KMS-11 (cell line): ENCODE measurements around the gene DOK7.

Source experiments
- H2AFZ ChIP-seq: fragments of 200-600 bp; sonication (generic); 2 replicates; pipeline ENCODE4 v1.6.1; 2016; ENCODE audit warnings: antibody characterized with exemption, mixed run types, low read depth
- H3K27ac ChIP-seq: fragments of 200-600 bp; sonication (generic); 2 replicates; pipeline ENCODE4 v1.6.1; 2016; ENCODE audit warnings: mild to moderate bottlenecking, mixed run types
- H3K27me3 ChIP-seq: fragments of 200-600 bp; sonication (generic); 2 replicates; pipeline ENCODE4 v1.6.1; 2017; ENCODE audit warnings: mild to moderate bottlenecking, low read depth, mixed run types, moderate library complexity; ENCODE audit not compliant: insufficient read depth
- H3K36me3 ChIP-seq: fragments of 200-600 bp; sonication (generic); 2 replicates; pipeline ENCODE4 v1.6.1; 2017; ENCODE audit warnings: mild to moderate bottlenecking, mixed run types; ENCODE audit not compliant: insufficient read depth
- H3K4me1 ChIP-seq: fragments of 200-600 bp; sonication (generic); 2 replicates; pipeline ENCODE4 v1.6.1; 2016; ENCODE audit warnings: mild to moderate bottlenecking, low read depth, mixed run types; ENCODE audit not compliant: poor library complexity, severe bottlenecking
- H3K4me2 ChIP-seq: fragments of 200-600 bp; sonication (generic); 2 replicates; pipeline ENCODE4 v1.7.0; 2016; ENCODE audit warnings: mild to moderate bottlenecking, mixed run types
- H3K4me3 ChIP-seq: fragments of 200-600 bp; sonication (generic); IDR thresholded peaks from 2 replicates; pipeline ENCODE4 v1.6.1; 2017; ENCODE audit warnings: low read depth, low read length, mixed read lengths; ENCODE audit not compliant: insufficient read depth
- H3K79me2 ChIP-seq: fragments of 200-600 bp; sonication (generic); 2 replicates; pipeline ENCODE4 v1.6.1; 2016; ENCODE audit warnings: low read depth, mixed run types; ENCODE audit not compliant: insufficient read depth
- H3K9ac ChIP-seq: fragments of 200-600 bp; sonication (generic); 2 replicates; pipeline ENCODE4 v1.6.1; 2016; ENCODE audit warnings: mild to moderate bottlenecking, mixed run types
- H4K20me1 ChIP-seq: fragments of 200-600 bp; sonication (generic); 2 replicates; pipeline ENCODE4 v1.6.1; 2016; ENCODE audit warnings: mild to moderate bottlenecking, mixed run types; ENCODE audit not compliant: insufficient read depth
- CTCF ChIP-seq: fragments of 200-600 bp; sonication (generic); conservative IDR thresholded peaks from 2 replicates; pipeline ENCODE4 v1.6.1; 2017; ENCODE audit warnings: low read depth, mild to moderate bottlenecking, antibody characterized with exemption, low read length, moderate library complexity, mixed read lengths

Gene DOK7

GRCh38 chr4:3497523-3498389 is 34.6 kb downstream of the DOK7 start:
- peaks cover 2% of the 10 kb centered on the region; the same call in 1 of the 2 replicates for H3K27me3 ChIP-seq

GRCh38 chr4:3498407-3498806 is 35.3 kb downstream of the DOK7 start:
- Histone ChIP-seq H3K4me1 (no peaks in the 10 kb centered on the region), H2AFZ (no peak overlapping the region), H3K4me3 (no peak overlapping the region), H3K79me2 (no peaks in the 10 kb centered on the region), H3K9ac (no peak overlapping the region), H3K27ac (no peak overlapping the region), H4K20me1 (no peaks in the 10 kb centered on the region), H3K36me3 (no peaks in the 10 kb centered on the region), H3K4me2 (no peak overlapping the region), H3K27me3 (no peaks in the 10 kb centered on the region; the same call in 1 of the 2 replicates)
- no peak for TF ChIP-seq CTCF

More at GRCh38 chr4:3497523-3498389, 34.6 kb downstream of the DOK7 start:
- Histone ChIP-seq H3K79me2 (no peaks in the 10 kb centered on the region), H3K4me1 (no peaks in the 10 kb centered on the region), H3K9ac (no peak overlapping the region), H2AFZ (no peak overlapping the region), H3K4me2 (no peak overlapping the region), H3K36me3 (no peaks in the 10 kb centered on the region), H3K4me3 (no peak overlapping the region), H4K20me1 (no peaks in the 10 kb centered on the region), H3K27ac (no peak overlapping the region)
- TF ChIP-seq CTCF = no peak

GRCh38 chr4:3498901-3499510 is 35.9 kb downstream of the DOK7 start:
- no peaks in the 10 kb centered on the region; the same call in 1 of the 2 replicates for H3K27me3 ChIP-seq
- H3K4me3 ChIP-seq = no peak overlapping the region
- H3K36me3 ChIP-seq = no peaks in the 10 kb centered on the region
- H3K27ac ChIP-seq = no peak overlapping the region
- H3K4me2 ChIP-seq = no peak overlapping the region
- no peak overlapping the region for H3K9ac ChIP-seq
- no peak overlapping the region for H2AFZ ChIP-seq
- H4K20me1 ChIP-seq = no peaks in the 10 kb centered on the region
- no peak for TF ChIP-seq CTCF
- no peaks in the 10 kb centered on the region for H3K4me1 ChIP-seq
- H3K79me2 ChIP-seq = no peaks in the 10 kb centered on the region

GRCh38 chr4:3499710-3500109 is 36.6 kb downstream of the DOK7 start:
- Histone ChIP-seq H3K4me1 (no peaks in the 10 kb centered on the region), H3K27me3 (no peaks in the 10 kb centered on the region; the same call in 1 of the 2 replicates), H2AFZ (no peak overlapping the region), H3K4me3 (no peak overlapping the region), H3K36me3 (no peaks in the 10 kb centered on the region), H3K9ac (no peak overlapping the region), H3K27ac (no peak overlapping the region), H3K4me2 (no peak overlapping the region), H3K79me2 (no peaks in the 10 kb centered on the region), H4K20me1 (no peaks in the 10 kb centered on the region)
- no peak for TF ChIP-seq CTCF
